LNCAP (cell line): ENCODE measurements around the gene CILP2.

ENCODE experiments used
- CTCF ChIP-seq: fragments of 450-650 bp; IDR thresholded peaks from 2 replicates; pipeline ENCODE4 v1.5.1; 2017; ENCODE audit warnings: mild to moderate bottlenecking

The CILP2 gene

GRCh38 chr19:19510432-19510831, 27.6 kb upstream of the CILP2 start:
- TF ChIP-seq CTCF: no peak

GRCh38 chr19:19513682-19514081, 24.4 kb upstream of the CILP2 start:
- TF ChIP-seq CTCF: no peak

GRCh38 chr19:19514215-19514657, 23.8 kb upstream of the CILP2 start:
- TF ChIP-seq CTCF: no peak

- TF ChIP-seq CTCF: no peak
Measured at GRCh38 chr19:19514881-19515641, 23.0 kb upstream of the CILP2 start, which contains the start of gene TSSK6. TSSK6 (minus strand) TSS chr19:19515548; CDS start chr19:19515427, 121 bp downstream.

- TF ChIP-seq CTCF: no peak
Measured at GRCh38 chr19:19515642-19516519, 22.2 kb upstream of the CILP2 start, which contains the start of gene NDUFA13. NDUFA13 (plus strand) TSS chr19:19516225; CDS start chr19:19516239, 14 bp downstream.

GRCh38 chr19:19517235-19517619, 20.8 kb upstream of the CILP2 start:
- no peak for TF ChIP-seq CTCF

- TF ChIP-seq CTCF: no peak
Measured at GRCh38 chr19:19520989-19521388, 17.1 kb upstream of the CILP2 start.
